ENCODE data around the gene WDFY4. TPM values are rescaled to one million over a fixed set of nuclear protein-coding genes. Genes with fewer than 3 reads are reported as not detected.

The WDFY4 gene
- polyA plus RNA-seq, 3 donors: 0.34 to 2.1 (median 0.54) TPM

- WGBS, 3 donors: 87 to 94% (median 93%) methylated on average over 5 of the region's 5 CpGs
- H3K27ac ChIP-seq (ENCODE audit: low read depth, low read length): no peak overlapping the region
These were observed 44.5 kb downstream of the WDFY4 start for GRCh38 chr10:48729222-48729621.

GRCh38 chr10:48729941-48730457, 45.3 kb downstream of the WDFY4 start:
- no peak overlapping the region for H3K27ac ChIP-seq (ENCODE audit: low read depth, low read length)
- 58 to 82% (median 77%) methylated on average over 3 of the region's 3 CpGs for WGBS, 3 donors

GRCh38 chr10:48731141-48731540, 46.5 kb downstream of the WDFY4 start:
- WGBS, 3 donors: 85 to 95% (median 94%) methylated on average over 10 of the region's 10 CpGs
- no peak overlapping the region for H3K27ac ChIP-seq (ENCODE audit: low read depth, low read length)

- no peak overlapping the region for H3K27ac ChIP-seq (ENCODE audit: low read depth, low read length)
- 84 to 92% (median 84%) methylated on average over 2 of the region's 2 CpGs for WGBS, 3 donors
These were observed 47.0 kb downstream of the WDFY4 start for GRCh38 chr10:48731654-48732053.

GRCh38 chr10:48733329-48733728, 48.7 kb downstream of the WDFY4 start:
- 47 to 73% (median 67%) methylated on average over 1 of the region's 1 CpG for WGBS, 3 donors
- H3K27ac ChIP-seq (ENCODE audit: low read depth, low read length): no peak overlapping the region

- H3K27ac ChIP-seq (ENCODE audit: low read depth, low read length): no peak overlapping the region
- 81 to 96% (median 91%) methylated on average over 8 of the region's 8 CpGs for WGBS, 3 donors
These were observed 51.2 kb downstream of the WDFY4 start for GRCh38 chr10:48735836-48736390.

- H3K27ac ChIP-seq (ENCODE audit: low read depth, low read length): no peak overlapping the region
- WGBS, 3 donors: 0 to 13% (median 0%) methylated on average over 1 of the region's 1 CpG
These were observed 51.9 kb downstream of the WDFY4 start for GRCh38 chr10:48736596-48736995.

- WGBS, 3 donors: 71 to 94% (median 92%) methylated on average over 2 of the region's 2 CpGs
- H3K27ac ChIP-seq (ENCODE audit: low read depth, low read length): no peak overlapping the region
These were observed 53.2 kb downstream of the WDFY4 start for GRCh38 chr10:48737886-48738285.

GRCh38 chr10:48739170-48739569, 54.5 kb downstream of the WDFY4 start:
- WGBS, 3 donors: 55 to 77% (median 73%) methylated on average over 7 of the region's 7 CpGs
- no peak overlapping the region for H3K27ac ChIP-seq (ENCODE audit: low read depth, low read length)

GRCh38 chr10:48740015-48740707, 55.5 kb downstream of the WDFY4 start:
- WGBS, 3 donors: 68 to 81% (median 73%) methylated on average over 11 of the region's 11 CpGs
- H3K27ac ChIP-seq (ENCODE audit: low read depth, low read length): no peak overlapping the region

GRCh38 chr10:48740988-48741387, 56.3 kb downstream of the WDFY4 start:
- H3K27ac ChIP-seq (ENCODE audit: low read depth, low read length): no peak overlapping the region
- 54 to 75% (median 70%) methylated on average over 2 of the region's 2 CpGs for WGBS, 3 donors

- H3K27ac ChIP-seq (ENCODE audit: low read depth, low read length): no peak overlapping the region
- WGBS, 3 donors: 76 to 92% (median 90%) methylated on average over 18 of the region's 18 CpGs
These were observed 58.5 kb downstream of the WDFY4 start for GRCh38 chr10:48742891-48743860.

- WGBS, 3 donors: 85 to 90% (median 86%) methylated on average over 6 of the region's 6 CpGs
- no peak overlapping the region for H3K27ac ChIP-seq (ENCODE audit: low read depth, low read length)
These were observed 59.9 kb downstream of the WDFY4 start for GRCh38 chr10:48744587-48744986.

- 62 to 82% (median 81%) methylated on average over 27 of the region's 27 CpGs for WGBS, 3 donors
- H3K27ac ChIP-seq (ENCODE audit: low read depth, low read length): no peak overlapping the region
These were observed 61.1 kb downstream of the WDFY4 start for GRCh38 chr10:48745662-48746245.

GRCh38 chr10:48748573-48748972, 63.9 kb downstream of the WDFY4 start:
- WGBS, 3 donors: 68 to 78% (median 70%) methylated on average over 4 of the region's 4 CpGs
- H3K27ac ChIP-seq (ENCODE audit: low read depth, low read length): no peak overlapping the region

GRCh38 chr10:48749254-48749787, 64.6 kb downstream of the WDFY4 start:
- no peak overlapping the region for H3K27ac ChIP-seq (ENCODE audit: low read depth, low read length)
- 89 to 99% (median 96%) methylated on average over 1 of the region's 1 CpG for WGBS, 3 donors

GRCh38 chr10:48750019-48750418, 65.3 kb downstream of the WDFY4 start:
- no peak overlapping the region for H3K27ac ChIP-seq (ENCODE audit: low read depth, low read length)
- 47 to 60% (median 59%) methylated on average over 1 of the region's 1 CpG for WGBS, 3 donors

- 86 to 97% (median 94%) methylated on average over 5 of the region's 5 CpGs for WGBS, 3 donors
- H3K27ac ChIP-seq (ENCODE audit: low read depth, low read length): no peak overlapping the region
These were observed 66.3 kb downstream of the WDFY4 start for GRCh38 chr10:48750991-48751390.
